Activated naive CD8-positive, alpha-beta T cell treated with anti-CD3 and anti-CD28 coated beads, Interleukin-2, amount 50 U/mL, for 24 hours (primary cell): ENCODE data around the gene AP1S1.
A peak's percentile ranks its signal among the peaks of the same experiment; 100 is the strongest.
"Not testable (repeated sequence)": the region's sequence is repeated elsewhere in the genome, so short reads cannot be mapped to it uniquely, and the experiment has no call there.

Experiments used
- ATAC-seq: fragments of 150-1000 bp; cut with Tn5 transposase; one replicate; pipeline ENCODE4 v1.10.0; 2021
- DNase-seq: peaks from one replicate; pipeline ENCODE4 v3.0.0; 2021
- H3K27ac Mint-ChIP-seq: one replicate; pipeline ENCODE4 v1.8.0; 2021; ENCODE audit warnings: mild to moderate bottlenecking, mixed read lengths
- H3K27me3 Mint-ChIP-seq: one replicate; pipeline ENCODE4 v1.8.0; 2021; ENCODE audit warnings: mixed read lengths
- H3K36me3 Mint-ChIP-seq: one replicate; pipeline ENCODE4 v1.8.0; 2021; ENCODE audit warnings: low read depth, mixed read lengths
- H3K4me1 Mint-ChIP-seq: one replicate; pipeline ENCODE4 v1.8.0; 2021; ENCODE audit warnings: mixed read lengths
- H3K4me3 Mint-ChIP-seq: one replicate; pipeline ENCODE4 v1.8.0; 2021; ENCODE audit warnings: mild to moderate bottlenecking, moderate library complexity, mixed read lengths
- H3K9me3 Mint-ChIP-seq: one replicate; pipeline ENCODE4 v1.8.0; 2021; ENCODE audit warnings: mixed read lengths

Gene AP1S1

GRCh38 chr7:101186194-101186593 lies 31.9 kb downstream of the AP1S1 start:
- no peak overlapping the region for H3K4me3 Mint-ChIP-seq
- no peaks in the 10 kb centered on the region for H3K9me3 Mint-ChIP-seq
- H3K36me3 Mint-ChIP-seq, result no peaks in the 10 kb centered on the region
- peaks cover 33% of the 10 kb centered on the region for H3K27me3 Mint-ChIP-seq
- peaks cover 4% of the 10 kb centered on the region for H3K4me1 Mint-ChIP-seq
- no peak overlapping the region for H3K27ac Mint-ChIP-seq
- ATAC-seq (no peak), DNase-seq (no peak)

- Mint-ChIP-seq H3K27ac (no peak overlapping the region), H3K4me1 (peaks cover 4% of the 10 kb centered on the region), H3K9me3 (no peaks in the 10 kb centered on the region), H3K36me3 (no peaks in the 10 kb centered on the region), H3K4me3 (no peak overlapping the region), H3K27me3 (peaks cover 31% of the 10 kb centered on the region)
- ATAC-seq, result no peak
- no peak for DNase-seq
These were observed 32.7 kb downstream of the AP1S1 start for GRCh38 chr7:101186844-101187428.

- Mint-ChIP-seq H3K9me3 (no peaks in the 10 kb centered on the region), H3K27me3 (peaks cover 26% of the 10 kb centered on the region), H3K4me3 (no peak overlapping the region), H3K36me3 (no peaks in the 10 kb centered on the region), H3K4me1 (no peaks in the 10 kb centered on the region), H3K27ac (no peak overlapping the region)
- ATAC-seq, result no peak
- DNase-seq, result no peak
These were observed 34.8 kb downstream of the AP1S1 start for GRCh38 chr7:101189109-101189508.

DNA sequence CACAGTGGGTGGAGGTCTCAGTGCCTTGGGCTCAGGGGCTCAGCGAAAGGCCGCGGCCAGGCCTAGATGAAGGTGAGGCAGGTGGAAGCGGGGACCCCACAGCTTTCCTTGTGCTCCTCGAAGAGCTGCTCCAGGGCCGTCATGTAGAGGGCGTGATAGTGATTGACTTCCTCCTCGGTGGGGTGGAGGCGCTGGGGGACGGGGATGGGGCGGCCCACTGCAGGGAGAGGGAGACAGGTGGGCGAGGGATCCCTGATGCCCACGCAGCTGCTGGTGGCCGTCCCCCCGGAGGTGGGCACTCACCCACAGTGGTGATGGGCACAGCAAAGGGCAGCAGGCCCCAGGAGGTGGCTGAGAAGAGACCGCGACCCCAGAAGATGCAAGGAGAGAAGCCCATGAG lies 41.6 kb downstream of the AP1S1 start:
- DNase-seq (no peak), ATAC-seq (no peak)
- Mint-ChIP-seq H3K4me3 (no peak overlapping the region), H3K9me3 (no peaks in the 10 kb centered on the region), H3K27ac (no peak overlapping the region), H3K4me1 (no peaks in the 10 kb centered on the region), H3K36me3 (no peaks in the 10 kb centered on the region), H3K27me3 (peaks cover 19% of the 10 kb centered on the region)

DNA sequence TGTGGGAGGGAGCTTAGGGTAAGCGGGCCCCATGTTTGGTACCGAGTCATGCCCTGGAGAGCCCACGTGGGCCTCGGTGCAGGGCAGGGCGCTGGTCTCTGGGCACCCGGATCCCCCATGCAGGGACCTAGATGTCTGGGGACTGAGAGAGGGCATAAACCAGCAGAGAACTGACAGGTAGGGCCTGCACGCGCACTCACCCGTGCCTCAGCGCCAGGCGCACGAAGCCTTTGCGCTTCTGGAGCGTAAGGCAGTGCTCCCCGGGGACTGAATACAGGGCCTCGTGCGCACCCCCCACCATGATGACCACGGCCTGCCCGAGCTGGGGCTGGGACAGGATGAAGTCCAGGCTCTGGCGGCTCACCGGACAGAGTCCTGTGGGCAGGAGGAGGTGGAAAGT lies 43.7 kb downstream of the AP1S1 start:
- Mint-ChIP-seq H3K4me3 (no peak overlapping the region), H3K9me3 (no peaks in the 10 kb centered on the region), H3K27ac (no peak overlapping the region), H3K27me3 (peaks cover 32% of the 10 kb centered on the region), H3K4me1 (no peaks in the 10 kb centered on the region), H3K36me3 (no peaks in the 10 kb centered on the region)
- no peak for DNase-seq
- ATAC-seq, result no peak

GRCh38 chr7:101198476-101198875 lies 44.2 kb downstream of the AP1S1 start:
- H3K27ac Mint-ChIP-seq, result no peak overlapping the region
- no peak for ATAC-seq
- peaks cover 33% of the 10 kb centered on the region for H3K27me3 Mint-ChIP-seq
- H3K4me1 Mint-ChIP-seq, result no peaks in the 10 kb centered on the region
- no peak for DNase-seq
- no peak overlapping the region for H3K4me3 Mint-ChIP-seq
- no peaks in the 10 kb centered on the region for H3K9me3 Mint-ChIP-seq
- no peaks in the 10 kb centered on the region for H3K36me3 Mint-ChIP-seq

- H3K9me3 Mint-ChIP-seq, H3K36me3 Mint-ChIP-seq, H3K4me1 Mint-ChIP-seq, H3K4me3 Mint-ChIP-seq, H3K27ac Mint-ChIP-seq, ATAC-seq, DNase-seq: not testable (repeated sequence)
- peaks cover 33% of the 10 kb centered on the region for H3K27me3 Mint-ChIP-seq
These were observed 45.2 kb downstream of the AP1S1 start for GRCh38 chr7:101199522-101199921.

GRCh38 chr7:101200504-101200861 lies 46.2 kb downstream of the AP1S1 start:
- Mint-ChIP-seq H3K4me1 (peaks cover 2% of the 10 kb centered on the region), H3K36me3 (no peaks in the 10 kb centered on the region), H3K4me3 (no peak overlapping the region)

GRCh38 chr7:101200862-101201599 lies 46.8 kb downstream of the AP1S1 start, which contains the start of gene MOGAT3:
TSS of gene MOGAT3 (minus strand) at chr7:101201036. CDS start at chr7:101200854, 182 bp downstream.
- no peak within 1 kb of the TSS for H3K4me3 Mint-ChIP-seq
- H3K27ac Mint-ChIP-seq, result no peak within 1 kb of the TSS
- no peak for ATAC-seq
- DNase-seq, result no peak
- peaks cover 2% of the 10 kb centered on the region for H3K4me1 Mint-ChIP-seq
- no peaks in the 10 kb centered on the region for H3K36me3 Mint-ChIP-seq
- H3K9me3 Mint-ChIP-seq, result no peaks in the 10 kb centered on the region
- peaks cover 30% of the 10 kb centered on the region for H3K27me3 Mint-ChIP-seq

More at GRCh38 chr7:101200504-101200861, 46.2 kb downstream of the AP1S1 start:
- no peak for DNase-seq
- H3K9me3 Mint-ChIP-seq, result no peaks in the 10 kb centered on the region
- no peak for ATAC-seq
- peaks cover 30% of the 10 kb centered on the region for H3K27me3 Mint-ChIP-seq
- no peak overlapping the region for H3K27ac Mint-ChIP-seq

GRCh38 chr7:101201695-101202602 lies 47.7 kb downstream of the AP1S1 start:
- peaks cover 2% of the 10 kb centered on the region for H3K4me1 Mint-ChIP-seq
- no peak overlapping the region for H3K27ac Mint-ChIP-seq
- ATAC-seq, result no peak
- no peak overlapping the region for H3K4me3 Mint-ChIP-seq
- no peaks in the 10 kb centered on the region for H3K9me3 Mint-ChIP-seq
- no peaks in the 10 kb centered on the region for H3K36me3 Mint-ChIP-seq
- no peak for DNase-seq
- H3K27me3 Mint-ChIP-seq, result peaks cover 30% of the 10 kb centered on the region

DNA sequence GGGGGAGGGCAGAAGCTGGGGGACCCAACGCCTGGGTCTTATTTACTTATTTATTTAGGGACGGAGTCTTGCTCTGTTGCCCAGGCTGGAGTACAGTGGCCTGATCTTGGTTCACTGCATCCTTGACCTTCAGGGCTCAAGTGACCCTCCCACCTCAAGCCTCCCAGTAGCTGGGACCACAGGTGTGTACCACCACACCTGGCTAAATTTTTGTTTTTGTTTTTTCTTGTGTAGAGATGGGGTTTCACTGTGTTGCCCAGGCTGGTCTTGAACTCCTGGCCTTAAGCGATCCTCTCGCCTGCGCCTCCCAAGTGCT lies 48.3 kb downstream of the AP1S1 start:
- Mint-ChIP-seq H3K4me1 (peaks cover 2% of the 10 kb centered on the region), H3K27ac (no peak overlapping the region), H3K9me3 (no peaks in the 10 kb centered on the region), H3K27me3 (peaks cover 30% of the 10 kb centered on the region), H3K36me3 (peaks cover under 1% of the 10 kb centered on the region), H3K4me3 (no peak overlapping the region)
- ATAC-seq (no peak), DNase-seq (no peak)

DNA sequence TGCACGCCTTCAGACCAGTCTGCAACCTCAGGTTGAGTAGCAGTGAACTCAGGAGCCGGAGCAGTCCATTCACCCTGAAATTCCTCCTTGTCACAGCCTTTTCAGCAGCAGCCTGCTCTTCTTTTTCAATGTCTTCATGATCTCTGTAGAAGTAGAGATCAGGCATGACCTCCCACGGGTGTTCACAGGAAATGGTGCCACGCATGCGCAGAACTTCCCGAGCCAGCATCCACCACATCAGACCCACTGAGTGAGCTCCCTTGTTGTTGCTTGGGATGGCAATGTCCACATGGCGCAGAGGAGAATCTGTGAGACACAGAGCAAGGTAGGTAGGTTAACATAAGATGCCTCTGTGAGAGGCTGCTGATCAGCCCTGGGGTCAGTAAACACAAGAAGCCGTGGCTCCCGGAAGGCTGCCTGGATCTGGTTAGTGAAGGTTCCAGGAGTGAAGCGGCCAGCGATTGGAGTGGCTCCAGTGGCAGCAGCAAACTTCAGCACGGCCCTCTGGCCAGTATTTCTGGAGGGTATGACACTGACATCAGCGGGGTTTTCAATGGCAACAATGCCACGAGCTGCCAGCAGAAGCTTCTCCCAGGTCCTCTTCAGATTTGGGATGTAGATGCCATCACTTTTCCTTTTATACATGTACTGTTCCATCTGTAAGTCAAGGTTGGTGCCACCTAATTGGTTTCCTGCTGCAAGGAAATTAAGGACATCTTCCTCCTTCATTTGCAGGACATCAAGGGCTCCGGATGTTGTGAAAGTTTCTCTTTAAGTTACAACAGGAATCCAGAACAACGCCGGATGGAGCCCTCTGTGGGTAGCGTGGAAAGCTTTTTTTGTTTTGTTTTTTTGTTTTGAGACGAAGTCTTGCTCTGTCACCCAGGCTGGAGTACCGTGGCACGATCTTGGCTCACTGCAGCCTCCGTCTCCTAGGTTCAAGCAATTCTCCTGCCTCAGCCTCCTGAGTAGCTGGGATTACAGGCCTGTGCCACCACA lies 49.8 kb downstream of the AP1S1 start:
- not testable (repeated sequence) for ATAC-seq, H3K4me1 Mint-ChIP-seq, DNase-seq, H3K9me3 Mint-ChIP-seq, H3K36me3 Mint-ChIP-seq
- peaks cover 30% of the 10 kb centered on the region for H3K27me3 Mint-ChIP-seq
- H3K4me3 Mint-ChIP-seq, result peak overlapping the region; percentile 46
- peak overlapping the region; percentile 43 for H3K27ac Mint-ChIP-seq

- no peak overlapping the region for H3K27ac Mint-ChIP-seq
- H3K4me1 Mint-ChIP-seq, result peaks cover 2% of the 10 kb centered on the region
- no peaks in the 10 kb centered on the region for H3K9me3 Mint-ChIP-seq
- H3K4me3 Mint-ChIP-seq, result no peak overlapping the region
- ATAC-seq (no peak), DNase-seq (no peak)
- peaks cover 8% of the 10 kb centered on the region for H3K36me3 Mint-ChIP-seq
- H3K27me3 Mint-ChIP-seq, result peaks cover 17% of the 10 kb centered on the region
These were observed 51.8 kb downstream of the AP1S1 start for GRCh38 chr7:101205901-101206664.
